Activated CD4-positive, alpha-beta T cell treated with anti-CD3 and anti-CD28 coated beads, Interleukin-2, amount 50 U/mL, for 24 hours (primary cell): Measurements from ENCODE around the gene TTLL5.
A peak's percentile ranks its signal among the peaks of the same experiment; 100 is the strongest.
"Not testable (repeated sequence)": the region's sequence is repeated elsewhere in the genome, so short reads cannot be mapped to it uniquely, and the experiment has no call there.

ENCODE experiments used
- DNase-seq, 2 donors: peaks; one replicate each; pipeline ENCODE4 v3.0.0-alpha.2; 2020; ENCODE audit warnings: low read depth in 1 of 2, low spot score in 1 of 2

TTLL5 gene

GRCh38 chr14:75648066-75648838 is 12.8 kb upstream of the TTLL5 start:
- DNase-seq, result no peak

DNA sequence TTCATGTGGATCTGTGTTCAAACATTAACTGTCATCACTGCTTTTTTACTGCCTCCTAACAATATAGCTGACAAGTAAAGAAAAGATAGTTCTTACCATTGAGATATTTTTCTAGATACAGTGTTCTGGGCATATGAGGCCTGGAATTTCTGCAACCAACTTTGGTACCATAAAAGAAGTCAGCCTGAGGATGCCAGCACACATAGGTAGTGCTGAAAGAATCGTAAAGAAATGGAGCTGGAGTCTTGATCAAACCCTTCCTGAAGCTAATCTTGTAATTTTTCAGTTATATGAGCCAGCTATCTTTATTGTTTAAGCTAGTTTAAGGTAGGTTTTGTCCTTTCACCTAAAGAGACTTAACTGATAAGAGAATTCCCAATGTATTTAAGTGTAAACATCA is 11.7 kb upstream of the TTLL5 start:
- no peak for DNase-seq

GRCh38 chr14:75649773-75650172 is 11.3 kb upstream of the TTLL5 start:
- no peak for DNase-seq

DNA sequence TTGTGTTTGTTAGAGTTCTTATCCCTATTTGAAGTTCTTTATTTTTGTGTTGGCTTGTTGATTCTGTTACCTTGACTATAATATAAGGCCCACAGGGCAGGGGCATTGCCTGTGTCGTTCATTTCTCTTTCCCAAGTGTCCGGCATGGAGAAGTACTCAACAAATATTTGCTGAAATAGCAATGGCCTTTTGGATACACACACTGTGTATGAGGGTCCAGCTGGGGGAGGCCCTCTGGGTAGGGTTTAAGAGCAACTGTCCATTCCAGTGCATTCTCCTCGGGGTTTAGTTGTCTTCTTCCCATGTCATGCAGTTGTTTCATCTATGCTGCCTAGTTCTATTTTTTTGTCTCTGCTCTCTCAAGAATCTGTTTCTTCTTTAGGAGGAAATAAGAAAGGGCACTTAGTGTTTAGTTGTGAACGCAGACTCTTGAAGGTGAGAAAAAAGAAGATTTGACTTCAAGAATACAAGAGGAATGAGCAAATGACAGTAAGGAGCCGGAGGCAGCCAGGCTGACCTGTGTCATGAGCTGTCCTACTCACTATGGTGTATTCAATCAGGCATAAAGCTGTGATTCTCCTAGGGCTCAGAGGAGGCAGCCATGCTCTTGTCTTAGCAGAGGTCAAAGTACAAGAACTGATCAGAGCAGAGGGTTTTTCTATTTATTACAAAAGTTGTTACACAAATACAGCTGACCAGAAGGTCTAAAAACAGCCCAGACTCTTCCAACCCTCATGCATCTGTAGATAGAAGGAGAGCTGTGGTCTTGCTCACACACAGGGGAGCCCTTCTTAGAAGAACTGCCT is 10.6 kb upstream of the TTLL5 start:
- no peak for DNase-seq

DNA sequence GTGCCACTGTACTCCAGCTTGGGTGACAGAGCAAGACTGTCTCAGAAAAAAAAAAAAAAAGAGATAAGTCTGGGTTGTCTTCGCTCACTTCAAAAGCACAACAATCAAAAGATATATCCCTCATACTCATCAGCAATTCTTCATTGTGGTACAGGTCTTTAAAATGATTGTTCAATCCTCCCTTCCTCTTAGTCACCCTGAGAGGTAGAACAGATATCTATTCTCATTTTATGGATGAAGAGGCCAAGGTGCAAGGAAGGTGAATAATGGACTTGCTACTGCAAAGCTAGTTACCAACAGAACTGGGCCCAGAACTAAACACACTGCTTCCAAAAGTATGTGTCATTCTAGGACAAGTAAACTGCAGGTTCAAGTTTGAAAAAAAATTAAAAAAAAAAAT is 7.5 kb upstream of the TTLL5 start:
- no peak for DNase-seq

- DNase-seq, result peak; percentile 79 to 80
These were observed 6.8 kb upstream of the TTLL5 start for GRCh38 chr14:75654127-75654732.

DNA sequence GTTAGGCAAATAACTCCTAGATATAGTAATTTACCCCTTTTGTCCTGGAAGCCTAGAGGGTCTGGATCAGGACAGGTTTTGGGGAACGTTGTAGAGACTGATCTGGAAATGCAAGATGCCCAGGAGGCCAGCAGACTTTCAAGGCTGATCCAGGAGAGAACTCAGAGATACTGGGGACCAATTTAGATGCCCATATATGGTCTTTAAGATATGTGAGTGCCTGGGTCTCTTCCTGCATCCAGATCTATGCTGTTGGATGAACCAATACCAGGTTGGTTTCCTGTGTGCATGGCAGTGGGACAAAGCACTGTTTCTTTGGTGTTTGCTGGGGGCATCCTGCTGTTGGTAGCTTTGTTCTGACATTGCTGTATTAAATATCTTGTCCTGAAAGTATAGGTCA is 5.8 kb upstream of the TTLL5 start:
- DNase-seq, result no peak

- DNase-seq, result no peak
These were observed 3.7 kb upstream of the TTLL5 start for GRCh38 chr14:75657331-75657730.

- no peak for DNase-seq
These were observed 2.1 kb upstream of the TTLL5 start for GRCh38 chr14:75658957-75659356.

- DNase-seq, result no peak
These were observed 812 bp upstream of the TTLL5 start for GRCh38 chr14:75660238-75660629.

DNA sequence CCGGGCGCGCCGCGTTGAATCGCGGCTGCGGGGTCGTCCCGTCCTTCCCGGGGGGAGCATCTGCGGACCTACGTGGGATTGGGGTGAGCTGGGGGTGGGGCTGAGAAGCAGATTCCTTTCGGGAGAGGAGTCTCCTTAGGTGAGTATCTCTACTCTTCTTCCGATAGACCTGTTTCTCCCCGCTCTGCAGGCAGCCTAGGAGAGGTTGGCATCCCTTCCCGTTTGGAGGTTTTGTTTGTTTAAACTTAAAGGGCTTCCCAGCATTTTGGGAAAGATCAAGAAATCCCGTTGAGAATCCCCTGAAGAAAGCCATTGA is 411 bp downstream of the TTLL5 start:
- no peak for DNase-seq

DNA sequence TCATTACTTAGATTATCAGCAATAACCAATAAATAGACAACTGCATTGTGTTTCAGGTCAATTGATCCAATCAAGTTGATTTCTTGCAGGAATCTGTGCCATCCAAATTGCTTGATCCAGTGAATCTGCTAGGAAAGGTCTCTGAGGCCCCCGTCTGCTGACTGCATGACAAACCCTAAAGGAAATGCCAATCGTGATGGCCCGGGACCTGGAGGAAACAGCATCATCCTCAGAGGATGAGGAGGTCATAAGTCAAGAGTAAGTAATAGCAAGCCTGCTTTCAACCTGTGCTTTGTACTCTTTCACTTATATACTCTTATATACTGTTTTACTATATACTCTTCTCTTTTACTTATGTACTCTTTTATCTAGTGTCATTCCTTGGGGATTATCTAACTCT is 1.9 kb downstream of the TTLL5 start:
- DNase-seq, result no peak

- DNase-seq, result no peak
These were observed 6.2 kb downstream of the TTLL5 start for GRCh38 chr14:75667099-75667765.

- no peak for DNase-seq
These were observed 11.7 kb downstream of the TTLL5 start for GRCh38 chr14:75672605-75673192.

- no peak for DNase-seq
These were observed 12.4 kb downstream of the TTLL5 start for GRCh38 chr14:75673345-75674035.

GRCh38 chr14:75675265-75675960 is 14.4 kb downstream of the TTLL5 start:
- DNase-seq, result no peak

DNA sequence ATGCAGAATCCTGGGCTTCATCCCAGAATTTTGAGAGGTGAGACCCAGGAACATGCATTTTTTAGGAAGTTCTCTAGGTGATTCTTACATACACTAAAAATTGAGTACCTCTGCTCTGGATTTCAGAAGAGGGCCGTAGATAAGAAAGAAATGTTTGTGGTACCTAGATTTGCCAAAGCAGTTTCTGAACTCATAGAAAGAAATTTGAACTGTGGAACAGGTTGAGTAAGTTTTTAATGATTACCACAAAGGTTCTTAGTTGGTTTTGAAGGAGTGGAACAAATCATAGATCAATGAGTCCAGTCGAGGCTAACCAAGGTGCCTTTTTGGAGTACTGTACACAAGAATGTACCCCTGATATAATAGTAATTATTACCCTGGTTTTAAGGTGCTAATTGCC is 24.9 kb downstream of the TTLL5 start:
- DNase-seq, result no peak

- DNase-seq, result no peak
These were observed 28.0 kb downstream of the TTLL5 start for GRCh38 chr14:75689012-75689411.

DNA sequence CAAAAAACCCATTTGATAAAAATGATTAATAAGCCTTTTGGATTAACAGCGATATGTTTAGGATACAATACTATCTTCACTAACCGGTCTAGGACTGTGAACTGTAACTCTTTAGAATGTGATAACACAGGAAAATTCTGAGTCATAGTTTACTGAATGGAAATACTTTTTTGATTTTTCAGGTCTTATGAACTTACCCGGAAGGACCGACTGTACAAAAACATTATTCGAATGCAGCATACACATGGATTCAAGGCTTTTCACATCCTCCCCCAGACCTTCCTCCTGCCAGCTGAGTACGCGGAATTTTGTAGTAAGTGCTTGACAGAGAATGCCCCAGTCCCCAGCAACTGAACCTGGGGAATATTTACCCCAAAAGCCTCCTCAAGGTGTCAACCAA is 29.0 kb downstream of the TTLL5 start:
- DNase-seq, result no peak

DNA sequence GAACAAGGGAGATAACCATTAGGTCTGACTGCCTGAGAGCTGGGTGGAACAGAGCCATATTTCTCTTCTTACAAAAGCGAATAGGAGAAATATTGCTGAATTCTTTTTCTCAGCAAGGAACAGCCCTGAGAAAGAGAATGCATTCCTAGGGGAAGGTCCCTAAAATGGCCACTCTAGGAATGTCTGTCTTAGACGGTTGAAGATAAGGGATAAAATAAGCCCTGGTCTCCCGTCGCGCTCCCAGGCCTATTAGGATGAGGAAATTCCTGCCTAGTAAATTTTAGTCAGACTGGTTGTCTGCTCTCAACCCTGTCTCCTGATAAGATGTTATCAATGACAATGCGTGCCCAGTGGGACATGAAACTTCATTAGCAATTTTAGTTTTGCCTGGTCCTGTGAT is 34.0 kb downstream of the TTLL5 start:
- not testable (repeated sequence) for DNase-seq
